ENCODE measurements around the gene FOXB1.

Gene FOXB1

GRCh38 chr15:59963925-59964324 is 40.2 kb upstream of the FOXB1 start:
- no peak overlapping the region for H2AFZ ChIP-seq (ENCODE audit: low read depth, low read length)
- no peak overlapping the region for H3K4me2 ChIP-seq (ENCODE audit: low read length, poor library complexity, severe bottlenecking)
- H3K27me3 ChIP-seq (ENCODE audit: control insufficient read depth in 1 of 2, insufficient read depth in 1 of 2, low read length in 2 of 2) = peaks cover 0 to 6% of the 10 kb centered on the region in 2 experiments
- no peak overlapping the region for H3K4ac ChIP-seq (ENCODE audit: low read depth in 1 of 2, low read length in 2 of 2)
- H4K8ac ChIP-seq (ENCODE audit: low read length) = no peak overlapping the region
- H2BK12ac ChIP-seq (ENCODE audit: low read length in 2 of 2) = no peak overlapping the region
- no peak overlapping the region for H2BK120ac ChIP-seq (ENCODE audit: low read depth, low read length)
- H3K4me3 ChIP-seq (ENCODE audit: insufficient read depth in 1 of 2, low read depth in 1 of 2, low read length in 2 of 2) = no peak overlapping the region
- H3K79me1 ChIP-seq (replicated peaks; ENCODE audit: low read length, poor library complexity, severe bottlenecking) = no peaks in the 10 kb centered on the region
- no peak overlapping the region for H2BK15ac ChIP-seq (ENCODE audit: low read depth, poor library complexity, severe bottlenecking)
- no peaks in the 10 kb centered on the region for H3K4me1 ChIP-seq (ENCODE audit: control insufficient read depth, insufficient read depth, low read depth, low read length)
- H3K23ac ChIP-seq (ENCODE audit: low read length in 2 of 2) = no peak overlapping the region
- H3K9ac ChIP-seq (ENCODE audit: low read length) = no peak overlapping the region
- no peak overlapping the region for H2BK5ac ChIP-seq (ENCODE audit: low read depth, low read length, poor library complexity, severe bottlenecking)
- DNase-seq = no peak
- no peak overlapping the region for H3K27ac ChIP-seq (ENCODE audit: low read length, poor library complexity, severe bottlenecking)
- H3K14ac ChIP-seq (ENCODE audit: low read length in 2 of 2) = no peak overlapping the region
- H4K91ac ChIP-seq (ENCODE audit: low read length) = no peak overlapping the region
- H3K36me3 ChIP-seq (ENCODE audit: control insufficient read depth in 1 of 2, insufficient read depth in 2 of 2, low read depth in 1 of 2, low read length in 2 of 2) = no peaks in the 10 kb centered on the region
- no peak overlapping the region for H2AK5ac ChIP-seq (ENCODE audit: low read length, severe bottlenecking)
- no peak overlapping the region for H3K18ac ChIP-seq (ENCODE audit: low read depth in 1 of 2, low read length in 2 of 2)
- peaks cover 29% of the 10 kb centered on the region for H3K9me3 ChIP-seq (ENCODE audit: control insufficient read depth, low read length)

DNA sequence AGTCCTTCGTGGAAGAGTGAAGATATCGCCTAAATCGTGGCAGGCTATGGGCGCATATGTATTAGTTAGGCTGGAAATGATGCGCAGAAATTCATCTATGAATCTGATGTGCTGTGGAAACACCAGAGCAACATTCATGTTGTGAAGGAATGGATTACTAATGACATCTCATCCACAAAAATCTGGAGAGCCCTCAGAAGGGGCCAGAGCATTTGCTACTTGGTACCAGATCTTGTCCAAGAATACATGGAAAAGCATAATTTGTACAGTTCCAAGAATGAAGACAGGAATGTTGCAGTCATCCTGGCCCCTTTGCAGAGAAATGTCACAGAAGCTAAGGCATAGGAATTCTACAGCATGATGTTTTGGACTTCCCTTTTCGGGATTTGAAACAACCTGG is 38.4 kb upstream of the FOXB1 start:
- H3K36me3 ChIP-seq (ENCODE audit: control insufficient read depth in 1 of 2, insufficient read depth in 2 of 2, low read depth in 1 of 2, low read length in 2 of 2) = no peaks in the 10 kb centered on the region
- no peak for DNase-seq
- no peak overlapping the region for H3K18ac ChIP-seq (ENCODE audit: low read depth in 1 of 2, low read length in 2 of 2)
- no peak overlapping the region for H3K27ac ChIP-seq (ENCODE audit: low read length, poor library complexity, severe bottlenecking)
- no peak overlapping the region for H3K23ac ChIP-seq (ENCODE audit: low read length in 2 of 2)
- WGBS = 85% methylated on average over 6 of the region's 6 CpGs
- H3K79me1 ChIP-seq (replicated peaks; ENCODE audit: low read length, poor library complexity, severe bottlenecking) = no peaks in the 10 kb centered on the region
- H2BK15ac ChIP-seq (ENCODE audit: low read depth, poor library complexity, severe bottlenecking) = no peak overlapping the region
- H3K9ac ChIP-seq (ENCODE audit: low read length) = no peak overlapping the region
- H3K27me3 ChIP-seq (ENCODE audit: control insufficient read depth in 1 of 2, insufficient read depth in 1 of 2, low read length in 2 of 2) = peaks cover 0 to 6% of the 10 kb centered on the region in 2 experiments
- H3K4me3 ChIP-seq (ENCODE audit: insufficient read depth in 1 of 2, low read depth in 1 of 2, low read length in 2 of 2) = no peak overlapping the region
- no peak overlapping the region for H2AFZ ChIP-seq (ENCODE audit: low read depth, low read length)
- H3K4ac ChIP-seq (ENCODE audit: low read depth in 1 of 2, low read length in 2 of 2) = no peak overlapping the region
- no peak overlapping the region for H3K14ac ChIP-seq (ENCODE audit: low read length in 2 of 2)
- no peak overlapping the region for H2BK120ac ChIP-seq (ENCODE audit: low read depth, low read length)
- H2AK5ac ChIP-seq (ENCODE audit: low read length, severe bottlenecking) = no peak overlapping the region
- H3K9me3 ChIP-seq (ENCODE audit: control insufficient read depth, low read length) = peaks cover 14% of the 10 kb centered on the region
- H2BK5ac ChIP-seq (ENCODE audit: low read depth, low read length, poor library complexity, severe bottlenecking) = no peak overlapping the region
- no peaks in the 10 kb centered on the region for H3K4me1 ChIP-seq (ENCODE audit: control insufficient read depth, insufficient read depth, low read depth, low read length)
- no peak overlapping the region for H2BK12ac ChIP-seq (ENCODE audit: low read length in 2 of 2)
- H3K4me2 ChIP-seq (ENCODE audit: low read length, poor library complexity, severe bottlenecking) = no peak overlapping the region
- H4K8ac ChIP-seq (ENCODE audit: low read length) = no peak overlapping the region
- H4K91ac ChIP-seq (ENCODE audit: low read length) = no peak overlapping the region

- H2BK5ac ChIP-seq (ENCODE audit: low read depth, low read length, poor library complexity, severe bottlenecking) = no peak overlapping the region
- H2AK5ac ChIP-seq (ENCODE audit: low read length, severe bottlenecking) = no peak overlapping the region
- no peak overlapping the region for H3K14ac ChIP-seq (ENCODE audit: low read length in 2 of 2)
- no peak overlapping the region for H3K18ac ChIP-seq (ENCODE audit: low read depth in 1 of 2, low read length in 2 of 2)
- H4K91ac ChIP-seq (ENCODE audit: low read length) = no peak overlapping the region
- DNase-seq = no peak
- no peak overlapping the region for H3K4me2 ChIP-seq (ENCODE audit: low read length, poor library complexity, severe bottlenecking)
- no peak overlapping the region for H2AFZ ChIP-seq (ENCODE audit: low read depth, low read length)
- H3K36me3 ChIP-seq (ENCODE audit: control insufficient read depth in 1 of 2, insufficient read depth in 2 of 2, low read depth in 1 of 2, low read length in 2 of 2) = no peaks in the 10 kb centered on the region
- H3K27me3 ChIP-seq (ENCODE audit: control insufficient read depth in 1 of 2, insufficient read depth in 1 of 2, low read length in 2 of 2) = peaks cover 0 to 6% of the 10 kb centered on the region in 2 experiments
- H3K79me1 ChIP-seq (replicated peaks; ENCODE audit: low read length, poor library complexity, severe bottlenecking) = no peaks in the 10 kb centered on the region
- H3K4me1 ChIP-seq (ENCODE audit: control insufficient read depth, insufficient read depth, low read depth, low read length) = no peaks in the 10 kb centered on the region
- H2BK120ac ChIP-seq (ENCODE audit: low read depth, low read length) = no peak overlapping the region
- H2BK15ac ChIP-seq (ENCODE audit: low read depth, poor library complexity, severe bottlenecking) = no peak overlapping the region
- no peak overlapping the region for H4K8ac ChIP-seq (ENCODE audit: low read length)
- peaks cover 8% of the 10 kb centered on the region for H3K9me3 ChIP-seq (ENCODE audit: control insufficient read depth, low read length)
- no peak overlapping the region for H3K27ac ChIP-seq (ENCODE audit: low read length, poor library complexity, severe bottlenecking)
- no peak overlapping the region for H3K23ac ChIP-seq (ENCODE audit: low read length in 2 of 2)
- no peak overlapping the region for H3K9ac ChIP-seq (ENCODE audit: low read length)
- no peak overlapping the region for H3K4ac ChIP-seq (ENCODE audit: low read depth in 1 of 2, low read length in 2 of 2)
- H3K4me3 ChIP-seq (ENCODE audit: insufficient read depth in 1 of 2, low read depth in 1 of 2, low read length in 2 of 2) = no peak overlapping the region
- H2BK12ac ChIP-seq (ENCODE audit: low read length in 2 of 2) = no peak overlapping the region
Measured at GRCh38 chr15:59966262-59966661, 37.8 kb upstream of the FOXB1 start.

- Histone ChIP-seq H3K14ac (ENCODE audit: low read length in 2 of 2) (no peak overlapping the region), H3K9ac (ENCODE audit: low read length) (no peak overlapping the region), H3K4me3 (ENCODE audit: insufficient read depth in 1 of 2, low read depth in 1 of 2, low read length in 2 of 2) (no peak overlapping the region), H3K9me3 (ENCODE audit: control insufficient read depth, low read length) (peaks cover 3% of the 10 kb centered on the region), H3K36me3 (ENCODE audit: control insufficient read depth in 1 of 2, insufficient read depth in 2 of 2, low read depth in 1 of 2, low read length in 2 of 2) (no peaks in the 10 kb centered on the region), H4K91ac (ENCODE audit: low read length) (no peak overlapping the region), H4K8ac (ENCODE audit: low read length) (no peak overlapping the region), H2BK5ac (ENCODE audit: low read depth, low read length, poor library complexity, severe bottlenecking) (no peak overlapping the region), H3K27ac (ENCODE audit: low read length, poor library complexity, severe bottlenecking) (no peak overlapping the region), H3K4me2 (ENCODE audit: low read length, poor library complexity, severe bottlenecking) (no peak overlapping the region), H2AK5ac (ENCODE audit: low read length, severe bottlenecking) (no peak overlapping the region), H2AFZ (ENCODE audit: low read depth, low read length) (no peak overlapping the region), H2BK12ac (ENCODE audit: low read length in 2 of 2) (no peak overlapping the region), H2BK120ac (ENCODE audit: low read depth, low read length) (no peak overlapping the region), H3K27me3 (ENCODE audit: control insufficient read depth in 1 of 2, insufficient read depth in 1 of 2, low read length in 2 of 2) (peaks cover 0 to 13% of the 10 kb centered on the region in 2 experiments), H3K18ac (ENCODE audit: low read depth in 1 of 2, low read length in 2 of 2) (no peak overlapping the region), H2BK15ac (ENCODE audit: low read depth, poor library complexity, severe bottlenecking) (no peak overlapping the region), H3K4me1 (ENCODE audit: control insufficient read depth, insufficient read depth, low read depth, low read length) (no peaks in the 10 kb centered on the region), H3K79me1 (replicated peaks; ENCODE audit: low read length, poor library complexity, severe bottlenecking) (no peaks in the 10 kb centered on the region), H3K23ac (ENCODE audit: low read length in 2 of 2) (no peak overlapping the region), H3K4ac (ENCODE audit: low read depth in 1 of 2, low read length in 2 of 2) (no peak overlapping the region)
- 100% methylated on average over 2 of the region's 2 CpGs for WGBS
- DNase-seq = no peak
Measured at GRCh38 chr15:59968314-59968713, 35.8 kb upstream of the FOXB1 start.
